Measurements from ENCODE around the gene SLC45A3.

The SLC45A3 gene

DNA sequence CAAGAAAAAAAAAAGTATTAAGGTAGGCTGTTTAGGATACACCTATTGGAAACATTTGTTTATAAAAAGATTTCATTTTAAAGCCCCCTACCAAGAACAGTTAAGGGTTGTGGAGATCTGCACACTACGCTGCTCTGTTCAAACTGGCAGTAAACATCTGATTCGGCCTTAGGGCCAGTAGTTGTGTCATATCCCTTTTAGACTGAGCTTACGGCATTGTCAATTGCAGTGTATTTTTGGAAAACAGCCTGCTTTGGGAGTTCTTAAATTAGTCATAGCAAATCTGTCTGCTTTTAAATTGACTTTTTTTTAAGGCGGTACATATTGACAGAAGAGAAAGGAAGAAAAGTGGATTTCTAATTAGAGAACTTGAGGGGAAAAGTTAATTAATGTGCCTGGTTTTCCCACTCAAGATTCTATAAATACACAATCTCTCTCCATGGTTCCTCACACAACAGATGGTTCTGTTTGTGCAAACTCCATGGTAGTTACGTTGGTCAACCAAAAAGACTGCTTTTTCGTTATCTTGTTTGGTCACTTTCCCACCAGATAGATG is 46.8 kb downstream of the SLC45A3 start:
- DNase-seq = peak in 1 of 4 experiments; percentile 15

DNA sequence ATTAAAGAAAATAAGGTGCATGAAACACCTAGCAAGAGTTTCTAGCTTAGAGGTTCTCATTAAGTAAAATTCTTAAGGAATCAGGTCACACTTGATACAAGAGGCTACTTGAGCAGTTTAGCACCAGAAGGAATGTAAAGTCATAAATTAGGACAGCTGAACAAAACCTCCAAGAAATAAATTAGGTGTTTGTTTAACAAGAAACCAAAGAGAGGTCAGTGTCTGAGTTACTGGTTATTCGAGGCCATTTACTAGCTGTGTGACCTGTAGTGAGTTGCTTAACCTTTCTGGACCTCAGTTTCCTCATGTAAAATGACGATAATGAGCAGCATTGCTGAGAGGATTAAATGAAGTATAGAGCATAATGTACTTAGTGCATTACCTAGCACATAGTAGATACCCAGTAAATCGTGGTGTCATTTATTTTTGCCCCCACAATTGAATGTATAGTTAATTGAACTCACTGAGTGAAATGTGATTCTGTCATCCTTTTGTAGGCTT is 47.6 kb downstream of the SLC45A3 start:
- DNase-seq = no peak

DNA sequence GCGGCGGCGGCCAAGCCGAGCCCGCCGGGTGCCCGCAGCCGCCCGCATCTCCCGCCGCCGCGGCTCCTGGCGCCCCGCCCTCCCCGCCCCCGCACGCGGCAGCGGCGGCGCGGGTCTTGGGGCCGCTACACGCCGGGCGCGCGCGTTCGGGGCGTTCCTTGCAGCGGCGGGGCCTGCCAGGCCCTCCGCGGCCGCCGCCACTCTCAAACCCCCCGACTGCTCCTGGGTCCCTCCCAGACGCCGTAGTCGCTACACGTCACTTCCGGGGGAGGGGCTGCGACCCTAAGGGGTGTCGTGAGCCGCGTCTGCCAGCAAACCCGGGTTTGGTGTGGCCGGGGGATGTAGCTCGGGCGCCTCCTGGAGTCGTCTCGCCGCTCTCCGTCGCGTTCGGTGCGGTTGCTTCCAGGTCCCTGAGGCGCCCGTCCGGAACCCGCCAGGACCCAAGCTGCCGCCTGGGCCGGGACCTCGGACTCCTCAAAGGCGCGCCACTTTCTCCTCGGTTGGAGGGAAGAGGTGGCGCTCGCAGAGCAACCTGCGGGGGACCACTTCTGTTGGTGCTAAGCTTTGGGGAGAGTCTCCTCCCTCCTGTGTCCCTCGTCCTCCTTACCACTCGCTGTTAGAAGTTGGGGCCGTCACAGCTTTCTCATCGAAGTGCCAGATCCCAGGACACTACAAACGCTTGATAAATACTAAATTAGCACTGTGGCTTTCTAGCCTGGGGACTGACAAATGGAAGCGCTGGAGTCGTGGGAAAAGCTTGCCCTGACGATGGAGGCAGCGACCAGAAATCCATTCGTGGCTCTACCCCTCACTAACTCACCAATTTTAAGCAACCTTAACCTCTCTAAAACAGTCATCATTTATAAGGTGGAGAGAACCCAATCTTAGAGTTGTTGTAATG is 48.3 kb downstream of the SLC45A3 start, which contains the start of gene ELK4:
TSS of gene ELK4 (minus strand) at position 244 of the 901 bp plus-strand sequence. CDS start 8,129 bp downstream, outside the sequence.
- peak; percentile 98 to 100 (median 99) for DNase-seq

DNA sequence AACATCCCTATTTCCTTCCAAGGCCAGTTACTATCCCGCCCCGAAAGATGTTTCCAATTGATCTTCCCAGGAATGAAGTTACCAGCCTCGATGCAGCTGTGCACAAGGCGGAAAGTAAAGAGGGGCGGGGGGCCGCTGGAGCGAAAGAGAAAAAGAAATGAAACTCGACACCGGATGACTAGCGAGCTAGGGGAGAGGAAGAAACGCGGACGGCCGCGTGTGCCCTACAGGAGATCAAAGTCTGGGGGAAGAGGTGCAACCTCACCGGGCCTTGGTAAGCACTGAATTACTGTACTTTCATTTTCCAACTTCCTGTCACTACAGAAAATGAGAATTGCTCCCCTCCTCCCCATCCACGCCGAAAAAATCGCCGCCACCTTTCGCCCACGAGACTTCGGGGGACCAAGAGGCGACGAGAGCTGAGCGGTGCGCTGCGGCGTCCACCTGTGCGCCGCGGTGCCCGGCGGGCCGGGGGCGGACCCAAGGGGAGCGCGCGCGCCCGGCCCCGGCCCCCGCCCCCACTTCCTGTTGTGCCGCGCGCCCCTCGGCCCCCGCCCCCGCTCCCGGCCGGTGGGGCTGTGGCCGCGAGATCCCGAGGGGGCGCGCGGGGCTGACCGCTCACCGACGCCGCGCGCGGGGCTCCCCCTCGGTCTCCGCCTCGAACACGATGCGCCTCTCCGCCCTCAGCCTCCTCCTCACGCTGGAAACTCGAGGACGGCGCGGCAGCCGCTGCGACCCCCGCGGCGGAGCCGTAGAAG is 49.1 kb downstream of the SLC45A3 start:
- DNase-seq = peak; percentile 56 to 88 (median 68)

DNA sequence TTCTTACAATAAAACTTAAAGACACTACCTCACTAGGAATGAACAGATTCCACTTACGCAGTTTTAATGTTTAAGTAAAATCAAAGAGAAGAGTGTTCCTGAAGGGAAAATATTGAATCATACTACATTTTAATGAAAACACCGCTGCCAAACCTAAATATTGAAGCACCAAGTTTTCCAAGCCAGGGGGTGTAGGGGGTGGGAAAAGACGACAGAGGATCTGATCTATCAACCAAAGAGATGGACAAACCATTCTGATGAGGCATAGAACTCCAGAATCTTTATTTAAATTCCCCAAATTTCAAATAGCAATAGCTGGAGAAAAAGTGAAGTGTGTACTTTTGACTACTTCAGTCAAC is 49.7 kb downstream of the SLC45A3 start:
- no peak for DNase-seq

DNA sequence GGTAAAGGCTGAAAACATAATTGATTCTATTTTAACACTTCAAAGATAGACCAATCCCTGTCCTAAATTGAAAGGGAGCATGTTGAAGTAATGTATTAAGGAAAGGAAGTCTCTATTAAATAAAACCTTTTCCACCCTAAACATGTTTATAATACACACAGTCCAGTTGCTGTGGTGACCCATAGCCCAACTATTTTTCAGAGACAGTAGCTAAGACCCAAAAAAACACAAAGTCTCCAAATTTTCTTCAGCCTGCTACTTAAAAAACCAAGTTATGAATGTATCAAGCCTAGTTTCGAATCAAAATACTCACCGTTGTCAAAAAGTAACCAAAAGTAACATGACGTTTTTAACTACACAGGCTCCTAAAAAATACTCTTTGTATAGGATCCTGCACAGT is 50.1 kb downstream of the SLC45A3 start:
- no peak for DNase-seq

DNA sequence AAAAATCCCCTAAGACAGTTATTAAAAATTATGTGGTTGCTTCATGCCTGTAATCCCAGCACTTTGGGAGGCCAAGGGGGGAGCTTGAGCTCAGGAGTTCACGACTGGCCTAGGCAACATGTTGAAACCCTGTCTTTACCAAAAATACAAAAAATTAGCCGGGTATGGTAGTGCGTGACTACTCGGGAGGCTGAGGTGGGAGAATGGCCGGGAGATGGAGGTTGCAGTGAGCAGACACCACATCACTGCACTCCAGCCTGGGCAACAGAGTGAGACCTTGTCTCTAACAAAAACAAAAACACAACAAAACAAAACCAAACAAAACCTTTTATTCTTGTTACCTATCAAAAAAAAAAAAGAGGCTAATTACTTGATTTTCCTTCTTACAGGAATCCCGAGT is 50.6 kb downstream of the SLC45A3 start:
- no peak for DNase-seq

DNA sequence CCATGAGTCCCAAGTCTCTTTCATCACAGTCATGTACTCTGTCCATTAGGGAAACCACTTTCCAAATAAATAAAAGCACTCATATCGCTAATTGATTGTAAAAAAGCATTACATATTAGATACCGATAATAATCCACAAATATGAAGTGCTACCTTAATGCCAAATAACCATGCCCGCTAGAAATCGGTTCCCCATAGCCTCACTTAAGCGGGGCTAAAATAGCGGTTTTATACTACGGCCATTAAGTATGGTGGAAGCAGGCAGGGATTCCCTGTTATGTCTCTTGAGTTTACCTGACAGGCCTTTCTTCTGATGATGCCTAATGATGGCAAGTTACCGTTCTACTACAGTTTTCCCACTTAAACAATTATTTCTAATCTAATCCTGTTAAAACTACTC is 52.4 kb downstream of the SLC45A3 start:
- no peak for DNase-seq

DNA sequence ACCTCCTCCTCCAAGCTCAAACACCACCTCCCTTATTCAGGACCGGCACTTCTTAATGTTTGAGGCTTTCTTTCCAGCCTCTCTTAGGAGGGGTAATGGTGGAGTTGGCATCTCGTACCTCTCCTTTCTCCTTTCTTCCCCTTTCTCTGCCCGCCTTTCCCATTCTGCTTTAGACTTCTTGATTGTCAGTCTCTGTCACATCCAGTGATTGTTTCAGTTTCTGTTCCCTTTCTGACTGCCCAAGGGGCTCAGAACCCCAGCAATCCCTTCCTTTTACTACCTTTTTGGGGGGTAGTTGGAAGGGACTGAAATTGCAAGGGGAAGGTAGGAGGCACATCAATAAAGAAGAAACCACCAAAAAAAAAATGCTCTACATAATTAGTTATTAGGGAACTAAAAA is 54.1 kb downstream of the SLC45A3 start:
- DNase-seq = peak; percentile 23 to 49 (median 44)

DNA sequence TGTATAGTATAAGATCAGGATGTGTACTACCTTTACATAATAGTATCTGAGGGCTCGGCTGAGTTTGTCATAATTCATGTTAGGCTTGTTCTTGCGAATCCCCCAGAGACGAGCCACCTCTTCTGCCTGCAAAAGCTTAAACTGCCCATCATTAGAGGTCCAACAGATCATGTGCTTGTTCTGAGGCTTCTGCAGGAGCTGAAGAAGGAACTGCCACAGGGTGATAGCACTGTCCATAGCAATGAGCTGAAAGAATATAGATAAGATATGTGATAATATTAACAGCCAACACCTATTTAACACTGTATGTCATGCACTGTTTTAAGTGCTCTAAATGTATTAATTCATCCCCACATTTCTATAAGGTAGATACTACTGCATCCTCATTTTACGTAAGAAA is 56.7 kb downstream of the SLC45A3 start:
- no peak for DNase-seq

DNA sequence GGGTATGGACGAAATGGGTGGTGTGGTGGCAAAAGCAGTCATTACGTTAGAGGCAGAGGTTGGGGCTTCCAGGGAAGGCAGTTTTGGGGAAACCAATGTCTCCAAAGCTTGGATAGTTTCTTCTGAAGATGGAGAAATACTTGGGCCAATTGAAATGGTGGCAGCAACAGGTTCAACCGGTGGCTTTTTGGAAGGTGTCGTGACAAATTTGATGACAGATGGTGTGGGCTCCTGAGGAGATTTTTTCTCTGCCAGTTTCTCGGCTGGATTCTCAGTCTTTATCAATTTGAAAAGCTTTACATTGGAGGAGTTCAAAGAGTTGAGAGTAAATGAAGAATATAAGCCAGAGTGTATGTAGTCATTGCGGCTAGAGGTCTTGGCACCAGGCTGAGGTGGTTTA is 60.0 kb downstream of the SLC45A3 start:
- DNase-seq = no peak

DNA sequence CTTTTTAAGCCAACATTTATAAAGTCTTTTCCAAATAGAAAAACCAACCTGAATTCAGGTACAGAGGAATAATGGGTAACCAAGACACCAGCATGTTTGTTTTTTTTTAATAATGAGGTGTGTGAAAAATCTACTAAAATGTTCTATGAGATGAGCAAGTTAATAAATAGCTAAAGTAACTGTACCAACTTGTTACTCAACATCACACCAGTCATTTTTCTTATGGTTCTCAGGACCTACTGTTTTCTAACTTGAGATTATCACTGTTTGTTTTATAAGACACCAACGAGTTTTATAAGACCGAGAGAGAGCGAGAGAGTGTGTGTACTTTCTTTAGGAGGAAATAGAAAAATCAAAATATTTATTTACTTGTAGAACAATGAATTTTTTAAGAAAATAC is 60.9 kb downstream of the SLC45A3 start:
- DNase-seq = no peak

DNA sequence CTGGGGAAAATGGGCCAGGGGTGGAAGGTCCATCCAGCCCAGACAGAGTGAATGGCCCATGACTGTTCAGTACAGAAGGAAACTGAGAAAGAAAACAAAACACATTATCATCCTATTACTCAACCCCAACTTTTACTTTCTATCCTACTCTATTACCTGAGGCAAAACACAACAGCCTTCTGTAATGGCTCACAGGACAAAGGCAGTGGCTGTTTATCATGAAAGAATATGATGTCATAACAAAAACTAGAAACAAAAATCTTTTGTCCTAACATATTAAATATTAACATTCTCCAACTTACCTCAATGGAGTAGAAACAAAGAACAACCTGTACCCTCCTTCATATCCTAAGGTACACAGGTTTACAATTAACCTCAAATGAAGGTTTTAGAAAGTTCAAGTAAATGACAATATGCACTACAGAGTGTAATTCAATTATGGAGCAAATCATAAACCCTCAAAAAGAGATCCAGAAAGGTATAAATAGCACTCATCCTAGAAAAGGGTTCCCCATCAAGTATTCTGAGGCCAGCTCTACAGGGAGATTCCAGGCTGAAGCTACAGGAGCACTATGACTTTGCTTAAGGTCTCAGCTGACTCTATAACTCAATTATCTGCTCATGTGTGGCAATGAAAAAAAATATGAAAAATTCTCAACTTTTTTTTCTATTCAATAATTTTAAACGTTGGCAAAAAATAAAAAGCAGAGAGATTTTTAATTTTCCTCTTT is 63.6 kb downstream of the SLC45A3 start:
- DNase-seq = no peak

DNA sequence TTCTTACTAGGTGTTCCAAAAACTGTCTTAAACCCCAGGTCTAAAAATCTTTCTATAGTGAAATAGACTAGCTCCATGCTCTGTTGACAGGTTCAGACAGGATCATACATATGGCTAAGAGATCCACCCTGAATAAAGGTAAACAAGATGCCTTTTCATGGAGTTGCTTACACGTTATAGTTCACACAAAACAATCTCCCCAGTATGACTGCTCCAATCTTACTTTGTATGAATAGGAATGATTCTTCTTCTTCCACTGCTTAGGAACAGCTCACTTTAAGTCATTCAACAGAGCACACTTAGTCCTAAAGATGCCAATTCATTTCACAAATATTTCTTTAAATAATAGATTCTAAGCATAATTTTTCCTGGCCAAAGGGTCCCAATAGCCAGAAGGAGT is 64.5 kb downstream of the SLC45A3 start:
- no peak for DNase-seq

DNA sequence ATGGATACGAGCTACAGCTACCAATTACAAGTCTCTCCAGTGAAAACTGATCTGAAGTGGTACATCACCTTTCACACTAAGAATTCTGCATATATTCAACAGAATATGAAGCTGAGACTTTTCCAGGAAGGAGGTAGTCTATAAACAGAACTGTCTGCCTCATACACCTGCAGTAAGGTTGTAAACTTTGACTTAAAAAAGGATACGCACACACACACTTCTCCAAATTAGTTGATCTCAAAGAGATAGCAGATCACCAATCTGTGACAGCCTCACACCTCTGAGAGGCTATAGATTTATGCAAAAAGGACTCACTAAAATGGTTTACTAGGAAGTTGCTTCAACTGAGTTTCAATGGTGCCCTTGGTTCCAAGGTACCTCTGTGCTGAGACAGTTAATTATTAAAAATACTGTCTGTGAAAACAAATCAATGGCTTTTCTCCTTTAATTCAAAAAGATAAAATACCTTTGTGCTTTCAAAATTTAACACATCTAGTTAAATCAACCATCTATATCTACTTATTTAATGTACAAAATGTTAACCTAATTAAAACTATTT is 66.4 kb downstream of the SLC45A3 start:
- DNase-seq = no peak

DNA sequence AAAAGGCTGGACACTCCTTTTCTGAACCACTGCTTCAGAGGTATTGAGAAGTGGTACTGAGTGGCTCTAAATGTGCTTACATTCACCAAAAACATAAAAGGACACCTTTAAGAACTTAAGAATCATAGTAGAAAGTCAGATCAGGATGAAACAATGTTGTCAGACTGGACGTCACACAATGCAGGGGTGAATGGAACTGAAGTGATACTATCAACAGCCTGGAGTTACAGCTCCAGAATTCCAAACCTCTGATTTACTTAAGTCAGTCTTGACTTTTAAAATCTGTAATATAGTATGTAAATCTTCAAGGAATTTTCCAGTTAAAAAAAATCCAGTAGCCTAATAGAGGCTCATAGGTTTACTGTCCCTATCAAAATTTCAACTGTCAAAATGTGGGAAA is 67.8 kb downstream of the SLC45A3 start:
- DNase-seq = no peak

DNA sequence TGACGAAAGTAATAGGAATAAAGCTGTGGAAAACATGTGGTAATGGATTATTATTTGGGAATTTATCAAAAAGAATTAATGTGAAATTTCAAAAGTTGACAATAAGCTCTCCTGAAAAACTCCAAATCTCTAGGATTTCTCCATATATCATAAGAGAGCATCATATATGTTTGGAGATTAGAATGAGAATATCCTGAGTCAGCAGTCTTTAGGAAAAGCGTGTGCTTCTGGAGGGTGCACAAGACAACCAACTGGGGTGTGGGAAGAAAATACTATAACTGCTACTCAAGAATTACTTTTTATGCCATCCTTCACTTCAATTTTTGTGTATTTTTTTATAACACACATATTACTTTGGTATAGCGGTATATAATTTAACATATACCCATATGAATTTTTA is 68.2 kb downstream of the SLC45A3 start:
- no peak for DNase-seq

DNA sequence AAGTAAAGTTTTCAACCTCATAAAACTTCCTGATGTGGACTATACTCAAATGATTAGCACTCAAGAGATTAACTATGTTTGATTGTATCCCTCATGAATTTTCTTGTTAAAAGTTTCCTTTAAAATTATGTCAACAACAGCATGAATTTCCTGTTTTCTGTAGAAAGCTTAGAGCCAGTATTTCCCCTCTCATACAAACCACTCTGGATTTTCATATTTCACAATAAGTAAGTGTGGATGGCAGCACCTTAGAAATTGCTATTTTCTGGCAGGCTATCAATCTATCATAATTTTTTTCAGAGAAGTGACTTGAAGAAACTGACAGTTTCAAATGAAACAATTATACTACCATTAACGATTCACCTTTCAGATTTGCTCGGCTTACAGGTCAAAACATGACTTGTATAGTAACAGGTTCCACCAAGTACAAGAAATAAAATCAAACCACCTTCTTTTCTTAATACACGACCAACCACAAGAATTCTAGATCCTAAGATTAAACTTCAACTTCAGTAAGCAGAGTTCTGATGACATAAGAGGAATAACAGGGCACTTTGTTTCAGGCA is 69.3 kb downstream of the SLC45A3 start:
- peak in 2 of 4 experiments; percentile 40 to 48 for DNase-seq

DNA sequence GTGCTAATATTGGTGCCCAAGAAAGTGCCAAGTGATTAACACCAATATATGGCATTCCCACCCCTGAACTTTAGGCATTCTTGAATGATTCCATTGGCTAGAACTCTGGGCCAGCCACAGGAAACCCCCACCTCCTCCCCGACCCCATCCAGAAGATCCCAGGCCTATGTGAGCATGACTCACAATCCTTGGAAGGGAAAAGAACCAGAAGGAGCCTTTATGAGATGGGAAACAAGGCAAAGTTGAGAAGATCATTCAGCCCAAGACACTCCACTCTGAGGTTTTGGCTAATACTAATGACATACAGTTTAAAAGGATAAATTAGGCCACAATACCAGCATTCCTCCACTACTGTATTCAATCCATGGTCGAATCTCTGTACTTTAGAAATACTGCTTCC is 70.3 kb downstream of the SLC45A3 start:
- DNase-seq = peak in 1 of 4 experiments; percentile 8
